Testis (tissue), 2 donors: Measurements from ENCODE around the gene YWHAH.

ENCODE experiments used
- POLR2A ChIP-seq: fragments of 450-650 bp; IDR thresholded peaks from one replicate; pipeline ENCODE4 v1.6.1; 2017; ENCODE audit warnings: antibody characterized with exemption, mild to moderate bottlenecking, moderate library complexity
- TF ChIP-seq, protein P1 (sequence below), 3 experiments: fragments of 450-650 bp in 2 of 3; fragments of 200-600 bp in 1 of 3; sonication (generic) in 1 of 3; IDR thresholded peaks; one replicate each; pipeline ENCODE4 v1.5.1; 2016 to 2019; ENCODE audit warnings: antibody characterized with exemption in 3 of 3, mild to moderate bottlenecking in 2 of 3, moderate library complexity in 1 of 3

GRCh38 chr22:31922534-31922933 lies 21.8 kb upstream of the YWHAH start:
- TF ChIP-seq, protein P1, sequence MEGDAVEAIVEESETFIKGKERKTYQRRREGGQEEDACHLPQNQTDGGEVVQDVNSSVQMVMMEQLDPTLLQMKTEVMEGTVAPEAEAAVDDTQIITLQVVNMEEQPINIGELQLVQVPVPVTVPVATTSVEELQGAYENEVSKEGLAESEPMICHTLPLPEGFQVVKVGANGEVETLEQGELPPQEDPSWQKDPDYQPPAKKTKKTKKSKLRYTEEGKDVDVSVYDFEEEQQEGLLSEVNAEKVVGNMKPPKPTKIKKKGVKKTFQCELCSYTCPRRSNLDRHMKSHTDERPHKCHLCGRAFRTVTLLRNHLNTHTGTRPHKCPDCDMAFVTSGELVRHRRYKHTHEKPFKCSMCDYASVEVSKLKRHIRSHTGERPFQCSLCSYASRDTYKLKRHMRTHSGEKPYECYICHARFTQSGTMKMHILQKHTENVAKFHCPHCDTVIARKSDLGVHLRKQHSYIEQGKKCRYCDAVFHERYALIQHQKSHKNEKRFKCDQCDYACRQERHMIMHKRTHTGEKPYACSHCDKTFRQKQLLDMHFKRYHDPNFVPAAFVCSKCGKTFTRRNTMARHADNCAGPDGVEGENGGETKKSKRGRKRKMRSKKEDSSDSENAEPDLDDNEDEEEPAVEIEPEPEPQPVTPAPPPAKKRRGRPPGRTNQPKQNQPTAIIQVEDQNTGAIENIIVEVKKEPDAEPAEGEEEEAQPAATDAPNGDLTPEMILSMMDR (IDR thresholded peaks at IDR 0.05) = no peak
- TF ChIP-seq POLR2A = no peak
